ENCODE measurements around the gene CPNE7. TPM values are rescaled to one million over a fixed set of nuclear protein-coding genes. Genes with fewer than 3 reads are reported as not detected.

CPNE7 gene
- total RNA-seq, 4 donors from 2014 or later = 1.1 to 3.3 (median 2.5) TPM

GRCh38 chr16:89544113-89544512, 31.4 kb upstream of the CPNE7 start:
- TF ChIP-seq POLR2A (IDR thresholded peaks at IDR 0.05) = no peak
- TF ChIP-seq, protein P1, sequence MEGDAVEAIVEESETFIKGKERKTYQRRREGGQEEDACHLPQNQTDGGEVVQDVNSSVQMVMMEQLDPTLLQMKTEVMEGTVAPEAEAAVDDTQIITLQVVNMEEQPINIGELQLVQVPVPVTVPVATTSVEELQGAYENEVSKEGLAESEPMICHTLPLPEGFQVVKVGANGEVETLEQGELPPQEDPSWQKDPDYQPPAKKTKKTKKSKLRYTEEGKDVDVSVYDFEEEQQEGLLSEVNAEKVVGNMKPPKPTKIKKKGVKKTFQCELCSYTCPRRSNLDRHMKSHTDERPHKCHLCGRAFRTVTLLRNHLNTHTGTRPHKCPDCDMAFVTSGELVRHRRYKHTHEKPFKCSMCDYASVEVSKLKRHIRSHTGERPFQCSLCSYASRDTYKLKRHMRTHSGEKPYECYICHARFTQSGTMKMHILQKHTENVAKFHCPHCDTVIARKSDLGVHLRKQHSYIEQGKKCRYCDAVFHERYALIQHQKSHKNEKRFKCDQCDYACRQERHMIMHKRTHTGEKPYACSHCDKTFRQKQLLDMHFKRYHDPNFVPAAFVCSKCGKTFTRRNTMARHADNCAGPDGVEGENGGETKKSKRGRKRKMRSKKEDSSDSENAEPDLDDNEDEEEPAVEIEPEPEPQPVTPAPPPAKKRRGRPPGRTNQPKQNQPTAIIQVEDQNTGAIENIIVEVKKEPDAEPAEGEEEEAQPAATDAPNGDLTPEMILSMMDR (IDR thresholded peaks at IDR 0.05) = no peak
- intact Hi-C loops (cut with DNase I; ENCODE audit: low total_unique reads) = no loop called here
- no peak for DNase-seq (ENCODE audit: low spot score in 2 of 2)
- WGBS, 2 donors = 87 to 92% methylated on average over 11 of the region's 11 CpGs
- no peak overlapping the region for H3K4me3 ChIP-seq (ENCODE audit: low read depth, poor library complexity, severe bottlenecking)

- DNase-seq (ENCODE audit: low spot score in 2 of 2) = no peak
- intact Hi-C loops (cut with DNase I; ENCODE audit: low total_unique reads) = no loop called here
- H3K4me3 ChIP-seq (ENCODE audit: low read depth, poor library complexity, severe bottlenecking) = no peak overlapping the region
- TF ChIP-seq, protein P1 (IDR thresholded peaks at IDR 0.05) = no peak
- TF ChIP-seq POLR2A (IDR thresholded peaks at IDR 0.05) = no peak
- WGBS, 2 donors = 92 to 93% methylated on average over 13 of the region's 13 CpGs
These were observed 30.9 kb upstream of the CPNE7 start for GRCh38 chr16:89544713-89545043.

- H3K4me3 ChIP-seq (ENCODE audit: low read depth, poor library complexity, severe bottlenecking) = no peak overlapping the region
- 91 to 92% methylated on average over 15 to 17 of the region's 17 CpGs for WGBS, 2 donors
- DNase-seq (ENCODE audit: low spot score in 2 of 2) = no peak
- TF ChIP-seq, protein P1 (IDR thresholded peaks at IDR 0.05) = no peak
- TF ChIP-seq POLR2A (IDR thresholded peaks at IDR 0.05) = no peak
- intact Hi-C loops (cut with DNase I; ENCODE audit: low total_unique reads) = no loop called here
These were observed 30.3 kb upstream of the CPNE7 start for GRCh38 chr16:89545044-89545830.

- H3K4me3 ChIP-seq (ENCODE audit: low read depth, poor library complexity, severe bottlenecking) = no peak overlapping the region
- 92 to 95% methylated on average over 25 to 26 of the region's 26 CpGs for WGBS, 2 donors
- intact Hi-C loops (cut with DNase I; ENCODE audit: low total_unique reads) = no loop called here
- no peak for DNase-seq (ENCODE audit: low spot score in 2 of 2)
- TF ChIP-seq POLR2A (IDR thresholded peaks at IDR 0.05) = no peak
- TF ChIP-seq, protein P1 (IDR thresholded peaks at IDR 0.05) = no peak
These were observed 29.6 kb upstream of the CPNE7 start for GRCh38 chr16:89545831-89546574.

DNA sequence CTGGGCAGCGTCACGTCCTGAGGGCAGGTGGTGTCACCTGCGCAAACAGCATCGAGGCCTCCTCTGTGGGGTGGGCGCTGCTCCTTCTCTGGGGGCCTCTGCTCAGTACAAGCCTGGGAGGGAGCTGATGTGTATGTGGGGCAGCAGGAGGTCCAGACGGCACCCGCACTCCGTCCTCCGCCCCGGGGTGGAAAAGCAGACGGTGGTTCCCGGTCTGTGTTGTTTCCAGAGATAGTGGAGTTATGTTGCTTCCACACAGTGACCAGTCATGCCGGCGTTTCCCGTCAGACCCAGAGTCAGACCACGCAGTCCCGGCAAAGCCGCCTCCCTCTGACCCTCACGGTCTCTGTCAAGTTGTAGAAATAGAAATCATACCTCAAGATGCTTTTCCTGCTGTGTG, 28.8 kb upstream of the CPNE7 start:
- WGBS, 2 donors = 88 to 93% methylated on average over 17 to 19 of the region's 19 CpGs
- no peak for TF ChIP-seq POLR2A (IDR thresholded peaks at IDR 0.05)
- TF ChIP-seq, protein P1 (IDR thresholded peaks at IDR 0.05) = no peak
- no peak overlapping the region for H3K4me3 ChIP-seq (ENCODE audit: low read depth, poor library complexity, severe bottlenecking)
- no peak for DNase-seq (ENCODE audit: low spot score in 2 of 2)
- intact Hi-C loops (cut with DNase I; ENCODE audit: low total_unique reads) = no loop called here

Measured in lower leg skin (tissue), 4 donors.